GM21717 (cell line): ENCODE data around the gene LINC00632.

Source experiments
- ATAC-seq: cut with Tn5 transposase; IDR thresholded peaks from one replicate; pipeline ENCODE4 v1.9.1; 2021; ENCODE audit warnings: mild to moderate bottlenecking, moderate library complexity; ENCODE audit not compliant: unreplicated experiment

The LINC00632 gene

DNA sequence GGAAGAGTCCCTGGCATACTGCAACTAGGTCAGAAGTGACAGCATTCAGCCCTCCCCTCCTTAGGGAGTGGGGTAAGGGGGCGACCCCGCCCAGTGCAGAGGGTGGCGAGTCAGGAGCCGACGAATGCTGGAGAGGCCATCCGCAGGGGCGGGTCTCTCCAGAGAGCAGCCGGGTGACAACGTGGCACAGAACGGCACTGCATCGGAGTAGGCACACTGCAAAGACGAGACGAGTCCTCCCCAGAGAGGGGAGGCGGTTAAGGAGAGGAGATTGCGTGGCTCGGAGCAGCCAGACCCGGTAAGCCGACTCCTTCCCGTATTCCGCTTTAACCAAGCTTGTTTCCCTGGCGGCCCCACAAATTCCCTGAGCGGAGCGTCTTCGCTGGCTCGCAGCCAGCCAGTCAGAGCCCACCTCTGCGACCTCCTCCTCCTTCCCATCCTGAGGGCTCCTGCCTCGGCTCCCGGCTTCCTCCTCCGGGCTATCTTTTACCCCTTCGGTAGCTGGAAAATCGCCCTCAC, 54.9 kb downstream of the LINC00632 start:
- ATAC-seq, result no peak

DNA sequence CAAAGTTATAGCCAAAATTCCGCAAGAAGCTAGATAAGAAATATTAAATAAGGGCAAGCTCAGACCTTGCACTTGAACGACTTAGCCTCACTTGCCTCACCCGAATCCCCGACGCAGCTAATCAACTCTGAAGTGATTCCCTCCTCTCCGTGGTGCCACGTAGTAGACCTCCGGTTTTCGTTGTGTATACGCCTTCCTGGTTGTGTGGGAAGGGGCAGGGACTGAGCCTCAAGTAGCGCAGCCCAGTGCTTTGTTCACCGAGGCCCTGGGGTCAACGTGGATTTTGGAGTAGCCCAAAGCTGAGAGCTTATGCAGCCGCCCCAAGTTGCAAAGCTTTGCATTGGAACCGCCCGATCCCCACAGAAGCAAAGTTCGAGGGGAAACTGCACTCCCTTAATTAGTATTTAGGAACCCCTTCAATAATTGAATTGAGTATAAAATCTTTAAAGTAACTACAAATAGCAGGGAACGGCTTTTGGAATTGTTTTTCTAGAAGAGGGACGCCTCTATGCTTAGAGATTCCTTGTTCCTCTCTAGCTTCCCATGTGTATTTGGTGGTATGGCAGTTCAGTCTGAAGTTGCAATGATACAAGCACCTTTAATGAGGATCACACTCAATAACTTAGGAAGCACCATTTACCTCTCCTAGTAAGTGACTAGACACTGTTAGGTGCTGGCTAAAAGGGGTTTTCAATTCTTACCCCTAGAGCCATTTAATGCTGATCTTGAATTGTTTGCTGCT, 55.7 kb downstream of the LINC00632 start:
- ATAC-seq, result no peak

DNA sequence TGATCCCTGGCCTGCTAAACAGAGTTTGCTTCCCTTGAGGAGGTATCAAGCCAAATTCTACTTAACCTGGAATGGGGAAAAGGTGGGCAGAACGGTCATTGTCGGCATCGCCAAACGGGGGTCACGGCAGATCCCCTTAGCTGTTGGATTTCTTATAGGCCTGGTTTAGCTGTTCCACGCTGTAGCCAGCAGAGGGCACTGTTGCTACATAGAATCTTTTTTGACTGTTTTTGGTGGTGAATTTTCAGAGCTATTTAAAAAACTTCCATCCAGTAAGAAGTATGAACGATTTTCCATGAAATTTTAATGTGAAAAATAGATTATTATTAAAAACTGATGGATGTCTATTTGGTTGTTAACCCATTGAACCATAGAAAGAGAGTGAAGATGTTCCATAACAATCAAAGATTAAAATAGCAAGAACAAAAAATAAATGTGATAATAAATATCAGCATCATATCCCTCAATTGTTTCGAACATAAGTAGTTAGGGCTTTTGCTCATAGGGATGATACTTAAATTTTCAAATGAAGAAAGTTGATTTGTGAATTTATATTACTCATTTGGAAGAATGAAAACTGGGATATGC, 56.6 kb downstream of the LINC00632 start:
- ATAC-seq, result peak; percentile 52

DNA sequence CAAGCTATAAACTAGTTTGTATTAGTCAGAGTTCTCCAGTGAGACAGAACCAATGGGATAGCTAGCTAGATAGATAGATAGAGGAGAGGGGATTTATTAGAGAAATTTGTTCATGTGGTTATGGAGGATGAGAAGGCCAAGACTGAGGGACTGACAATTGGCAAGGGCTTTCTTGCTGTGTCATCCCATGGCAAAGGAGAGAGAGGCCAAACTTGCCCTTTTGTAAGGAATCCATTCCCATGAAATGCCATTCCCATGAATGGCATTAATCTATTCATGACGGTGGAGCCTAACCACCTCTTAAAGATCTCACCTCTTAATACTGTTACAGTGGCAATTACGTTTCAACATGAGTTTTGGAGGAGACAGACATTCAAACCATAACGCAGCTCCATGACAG, 58.1 kb downstream of the LINC00632 start:
- ATAC-seq, result no peak

DNA sequence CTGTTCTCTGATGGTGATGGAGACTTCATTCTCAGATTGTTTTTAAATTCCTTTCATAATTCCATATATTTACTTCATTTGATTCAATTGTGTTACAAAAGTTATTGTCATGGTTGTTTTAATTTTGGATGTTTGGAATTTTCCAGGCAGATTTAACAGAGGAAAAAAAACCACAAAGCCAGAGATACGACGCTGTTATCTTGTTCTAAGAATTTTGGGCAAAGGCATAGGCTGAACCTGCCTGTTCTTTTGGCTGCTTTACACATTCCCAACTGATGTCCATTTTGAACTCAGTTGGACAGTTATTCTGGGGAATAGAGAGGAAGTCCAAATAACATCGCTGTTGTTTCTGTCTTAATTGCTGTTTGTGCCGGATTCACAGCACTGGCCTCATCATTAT, 65.7 kb downstream of the LINC00632 start:
- ATAC-seq, result no peak

DNA sequence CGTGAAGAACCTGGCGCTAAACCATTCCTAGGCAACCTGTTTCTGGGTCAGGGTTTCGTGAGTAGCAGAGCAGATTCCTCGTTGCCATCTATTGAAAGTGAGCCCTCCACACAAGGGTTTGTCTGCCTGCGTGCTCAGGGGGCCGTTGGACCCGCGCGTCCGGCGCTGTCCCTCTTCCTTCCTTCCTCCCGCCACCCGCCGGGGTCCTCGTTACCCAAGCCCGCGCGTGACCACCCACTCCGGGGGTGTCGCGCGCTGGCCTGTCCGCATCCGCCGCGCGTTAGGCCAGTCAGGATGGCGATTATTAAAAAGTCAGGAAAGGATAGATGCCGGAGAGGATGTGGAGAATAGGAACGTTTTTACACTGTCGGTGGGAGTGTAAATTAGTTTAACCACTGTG, 66.8 kb downstream of the LINC00632 start:
- no peak for ATAC-seq

DNA sequence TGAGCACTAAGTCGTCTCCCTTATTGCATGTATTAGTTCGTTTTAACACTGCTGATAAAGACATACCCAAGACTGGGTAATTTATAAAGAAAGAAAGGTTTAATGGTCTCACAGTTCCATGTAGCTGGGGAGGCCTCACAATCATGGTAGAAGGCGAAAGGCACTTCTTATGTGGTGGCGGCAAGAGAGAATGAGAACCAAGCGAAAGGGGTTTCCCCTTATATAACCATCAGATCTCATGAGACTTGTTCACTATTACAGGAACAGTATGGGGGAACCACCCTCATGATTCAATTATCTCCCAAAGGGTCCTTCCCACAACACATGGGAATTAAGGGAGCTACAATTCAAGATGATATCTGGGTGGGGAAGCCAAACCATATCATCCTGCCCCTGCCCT, 85.1 kb downstream of the LINC00632 start:
- ATAC-seq, result no peak

DNA sequence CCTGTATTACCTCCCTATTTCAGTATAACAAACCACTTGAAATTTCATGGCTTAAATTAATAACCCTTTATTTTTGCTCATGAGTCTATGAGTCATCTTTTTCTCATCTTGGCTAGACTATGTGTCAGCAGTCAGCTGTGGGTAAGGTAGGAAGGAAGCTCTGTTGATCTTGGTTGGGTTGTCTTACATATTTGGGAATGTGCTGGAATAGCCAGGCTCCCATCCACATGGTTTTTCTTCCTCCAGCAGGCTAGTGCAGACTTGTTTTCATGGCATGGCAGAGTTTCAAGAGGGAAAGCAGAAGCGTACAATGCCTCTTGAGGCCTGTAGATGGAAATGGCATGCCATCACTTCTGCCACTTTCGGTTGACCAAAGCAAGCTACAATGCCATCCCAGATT, 89.7 kb downstream of the LINC00632 start:
- no peak for ATAC-seq

DNA sequence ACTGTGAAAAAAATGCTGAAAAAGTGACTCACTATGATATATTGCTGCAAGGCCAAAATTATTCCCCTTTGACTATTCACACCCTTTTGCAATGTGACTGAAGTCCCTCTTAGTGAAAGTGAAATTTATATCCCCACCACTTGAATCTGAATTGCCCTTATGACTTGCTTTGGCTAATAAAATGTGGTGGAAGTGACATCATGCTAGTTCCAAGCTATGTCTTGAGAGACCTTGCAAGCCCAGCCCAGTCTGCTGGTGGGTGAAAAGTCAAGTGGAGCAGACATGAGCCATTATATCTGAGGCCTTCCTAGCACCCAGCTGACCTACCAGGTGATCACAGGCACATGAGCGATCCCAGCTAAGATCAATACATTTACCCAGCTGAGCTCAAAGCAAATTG, 94.7 kb downstream of the LINC00632 start:
- ATAC-seq, result no peak

DNA sequence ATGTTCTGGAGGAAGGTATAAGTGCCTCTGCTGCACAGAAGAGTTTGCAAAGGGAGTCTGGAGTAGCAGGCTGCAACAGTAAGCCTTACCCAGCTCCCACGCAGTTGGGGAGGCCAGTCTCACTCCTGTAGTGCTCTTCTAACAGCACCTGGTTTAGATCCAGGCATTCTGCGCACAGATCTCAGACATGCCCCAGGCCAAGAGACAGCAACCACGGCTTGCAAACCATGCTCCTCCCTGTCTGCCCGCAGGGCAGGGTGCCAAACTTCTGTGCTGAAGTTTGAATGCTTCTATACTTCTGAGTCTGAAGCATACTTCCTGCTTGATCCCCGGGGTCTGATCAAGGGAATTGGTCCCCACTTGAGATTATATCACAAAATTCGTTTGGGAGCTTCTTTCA, 106.3 kb downstream of the LINC00632 start:
- no peak for ATAC-seq

DNA sequence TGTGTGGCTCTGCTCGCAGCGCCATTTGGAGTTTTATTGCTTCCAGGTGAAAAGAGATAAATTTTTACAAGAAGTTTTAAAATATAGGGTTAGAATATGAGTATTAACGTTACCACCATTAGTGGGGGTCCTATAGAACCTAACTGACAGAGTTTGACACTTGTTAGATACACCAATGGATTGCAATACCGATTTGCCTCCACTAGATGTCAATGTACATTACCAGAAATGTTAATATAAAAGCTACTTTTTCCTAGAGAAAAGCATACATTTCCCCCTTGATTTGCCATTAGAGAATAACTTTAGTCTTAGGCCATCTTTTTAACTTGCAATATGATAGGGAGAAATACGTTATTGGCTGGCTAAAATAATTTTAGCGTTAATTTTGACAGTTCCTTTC, 108.4 kb downstream of the LINC00632 start:
- ATAC-seq, result no peak

DNA sequence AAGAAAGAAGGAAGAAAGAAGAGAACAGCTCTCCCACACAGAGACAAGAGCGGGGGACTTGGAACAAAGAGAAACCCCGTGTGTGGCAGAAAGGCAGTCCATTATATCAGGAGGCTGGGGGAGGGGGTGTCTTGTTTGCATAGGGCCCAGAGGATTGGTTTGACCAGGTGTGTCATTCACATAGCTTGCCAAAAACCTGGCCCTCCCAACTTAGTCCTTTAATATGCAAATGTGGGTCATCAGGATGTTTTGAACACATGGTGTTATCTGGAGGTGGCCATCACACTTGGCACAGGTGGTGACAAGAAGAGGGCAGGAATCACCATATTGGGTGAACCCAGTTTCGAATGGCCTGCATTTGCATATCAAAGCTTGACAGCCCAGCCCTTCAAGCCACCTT, 111.7 kb downstream of the LINC00632 start:
- ATAC-seq, result no peak

DNA sequence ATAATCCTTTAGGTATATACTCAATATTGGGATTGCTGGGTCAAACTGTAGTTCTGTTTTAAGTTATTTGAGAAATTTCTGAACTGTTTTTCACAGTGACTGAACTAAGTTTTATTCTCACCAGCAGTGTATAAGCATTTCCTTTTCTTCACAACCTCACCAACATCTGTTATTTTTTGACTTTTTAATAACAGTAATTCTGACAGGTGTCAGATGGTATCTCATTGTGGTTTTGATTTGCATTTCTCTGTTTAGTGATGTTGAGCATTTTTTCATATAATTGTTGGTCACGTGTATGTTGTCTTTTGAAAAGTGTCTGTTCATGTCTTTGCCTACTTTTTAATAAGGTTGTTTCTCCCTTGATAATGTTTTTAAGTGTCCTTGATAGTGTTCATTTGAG, 112.6 kb downstream of the LINC00632 start:
- no peak for ATAC-seq

DNA sequence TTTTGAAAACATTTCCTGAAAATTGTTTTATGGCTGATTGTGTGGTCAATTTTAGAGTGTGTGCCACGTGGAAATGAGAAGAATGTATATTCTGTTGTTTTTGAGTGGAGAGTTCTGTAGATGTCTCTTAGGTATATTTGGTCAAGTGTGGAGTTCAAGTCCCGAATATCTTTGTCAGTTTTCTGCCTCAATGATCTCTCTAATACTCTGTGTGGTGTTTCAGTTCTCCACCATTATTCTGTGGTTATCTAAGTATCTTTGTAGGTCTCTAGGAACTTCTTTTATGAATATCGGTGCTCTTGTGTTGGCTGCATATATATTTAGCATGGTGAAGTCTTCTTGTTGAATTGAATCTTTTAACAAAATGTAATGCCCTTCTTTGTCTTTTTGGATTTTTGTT, 113.3 kb downstream of the LINC00632 start:
- no peak for ATAC-seq

DNA sequence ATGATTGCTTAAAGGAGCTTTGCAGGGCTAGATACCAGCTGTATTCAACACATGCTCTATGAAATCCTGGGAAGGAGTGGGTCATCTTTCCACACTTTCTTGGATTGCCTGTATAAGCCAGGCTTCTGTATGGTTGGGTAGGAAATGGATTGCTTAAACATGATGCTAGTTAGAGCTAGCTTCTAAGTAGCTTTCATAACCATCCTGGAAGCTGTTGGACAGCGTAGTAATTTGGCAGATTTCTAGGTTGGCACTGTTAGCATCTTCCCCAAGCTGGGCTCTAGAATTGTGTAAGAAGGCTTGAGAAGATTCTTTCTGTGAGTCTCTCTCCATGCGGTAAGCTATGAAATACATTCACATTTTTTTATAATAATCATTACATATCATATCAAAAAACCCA, 127.3 kb downstream of the LINC00632 start:
- ATAC-seq, result no peak
